ENCODE results near the gene WHRN.

DNA sequence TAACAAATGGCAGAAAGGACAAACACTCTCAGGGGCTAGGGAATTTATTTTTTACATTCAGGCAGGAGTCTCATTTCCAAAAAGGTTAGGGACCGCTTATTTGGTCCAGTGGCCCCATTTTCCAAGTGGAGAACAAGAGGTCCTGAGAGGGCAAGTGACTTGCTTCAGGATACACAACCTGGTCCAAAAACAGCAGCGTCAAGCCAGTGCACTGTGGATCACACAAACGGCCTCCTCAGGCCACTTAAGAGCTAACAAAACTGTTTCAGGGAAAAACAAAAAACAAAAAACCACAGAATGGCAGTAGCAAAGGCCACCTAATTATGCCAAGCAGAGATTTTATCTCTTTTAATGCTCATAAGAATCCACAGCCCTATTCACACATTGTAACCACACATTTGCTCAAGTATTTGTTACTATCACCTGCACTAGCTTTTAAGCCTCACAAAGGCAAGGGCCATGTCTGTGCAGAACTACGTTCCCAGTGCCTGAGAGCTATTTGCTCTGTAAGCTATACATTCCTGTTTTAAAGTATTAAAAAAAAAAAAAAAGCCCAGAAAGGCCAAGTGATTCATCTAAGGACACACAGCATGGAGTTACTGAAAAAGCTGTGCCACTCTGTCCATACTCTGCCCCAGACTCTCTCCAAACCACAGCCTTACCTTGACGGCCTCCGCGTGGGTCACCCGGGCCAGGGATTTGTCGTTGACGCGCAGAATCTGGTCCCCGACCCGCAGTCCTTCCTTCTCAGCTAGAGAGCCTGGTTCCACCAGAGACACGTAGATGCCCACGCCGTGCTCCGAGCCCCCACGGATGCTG, 1.5 kb downstream of the WHRN start:
- TF ChIP-seq, protein P1, sequence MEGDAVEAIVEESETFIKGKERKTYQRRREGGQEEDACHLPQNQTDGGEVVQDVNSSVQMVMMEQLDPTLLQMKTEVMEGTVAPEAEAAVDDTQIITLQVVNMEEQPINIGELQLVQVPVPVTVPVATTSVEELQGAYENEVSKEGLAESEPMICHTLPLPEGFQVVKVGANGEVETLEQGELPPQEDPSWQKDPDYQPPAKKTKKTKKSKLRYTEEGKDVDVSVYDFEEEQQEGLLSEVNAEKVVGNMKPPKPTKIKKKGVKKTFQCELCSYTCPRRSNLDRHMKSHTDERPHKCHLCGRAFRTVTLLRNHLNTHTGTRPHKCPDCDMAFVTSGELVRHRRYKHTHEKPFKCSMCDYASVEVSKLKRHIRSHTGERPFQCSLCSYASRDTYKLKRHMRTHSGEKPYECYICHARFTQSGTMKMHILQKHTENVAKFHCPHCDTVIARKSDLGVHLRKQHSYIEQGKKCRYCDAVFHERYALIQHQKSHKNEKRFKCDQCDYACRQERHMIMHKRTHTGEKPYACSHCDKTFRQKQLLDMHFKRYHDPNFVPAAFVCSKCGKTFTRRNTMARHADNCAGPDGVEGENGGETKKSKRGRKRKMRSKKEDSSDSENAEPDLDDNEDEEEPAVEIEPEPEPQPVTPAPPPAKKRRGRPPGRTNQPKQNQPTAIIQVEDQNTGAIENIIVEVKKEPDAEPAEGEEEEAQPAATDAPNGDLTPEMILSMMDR (IDR thresholded peaks at IDR 0.05; ENCODE audit: insufficient read depth, low read length): no peak
- no peak for TF ChIP-seq POLR2AphosphoS5 (IDR thresholded peaks at IDR 0.05; ENCODE audit: low read depth)
- TF ChIP-seq, protein P2, sequence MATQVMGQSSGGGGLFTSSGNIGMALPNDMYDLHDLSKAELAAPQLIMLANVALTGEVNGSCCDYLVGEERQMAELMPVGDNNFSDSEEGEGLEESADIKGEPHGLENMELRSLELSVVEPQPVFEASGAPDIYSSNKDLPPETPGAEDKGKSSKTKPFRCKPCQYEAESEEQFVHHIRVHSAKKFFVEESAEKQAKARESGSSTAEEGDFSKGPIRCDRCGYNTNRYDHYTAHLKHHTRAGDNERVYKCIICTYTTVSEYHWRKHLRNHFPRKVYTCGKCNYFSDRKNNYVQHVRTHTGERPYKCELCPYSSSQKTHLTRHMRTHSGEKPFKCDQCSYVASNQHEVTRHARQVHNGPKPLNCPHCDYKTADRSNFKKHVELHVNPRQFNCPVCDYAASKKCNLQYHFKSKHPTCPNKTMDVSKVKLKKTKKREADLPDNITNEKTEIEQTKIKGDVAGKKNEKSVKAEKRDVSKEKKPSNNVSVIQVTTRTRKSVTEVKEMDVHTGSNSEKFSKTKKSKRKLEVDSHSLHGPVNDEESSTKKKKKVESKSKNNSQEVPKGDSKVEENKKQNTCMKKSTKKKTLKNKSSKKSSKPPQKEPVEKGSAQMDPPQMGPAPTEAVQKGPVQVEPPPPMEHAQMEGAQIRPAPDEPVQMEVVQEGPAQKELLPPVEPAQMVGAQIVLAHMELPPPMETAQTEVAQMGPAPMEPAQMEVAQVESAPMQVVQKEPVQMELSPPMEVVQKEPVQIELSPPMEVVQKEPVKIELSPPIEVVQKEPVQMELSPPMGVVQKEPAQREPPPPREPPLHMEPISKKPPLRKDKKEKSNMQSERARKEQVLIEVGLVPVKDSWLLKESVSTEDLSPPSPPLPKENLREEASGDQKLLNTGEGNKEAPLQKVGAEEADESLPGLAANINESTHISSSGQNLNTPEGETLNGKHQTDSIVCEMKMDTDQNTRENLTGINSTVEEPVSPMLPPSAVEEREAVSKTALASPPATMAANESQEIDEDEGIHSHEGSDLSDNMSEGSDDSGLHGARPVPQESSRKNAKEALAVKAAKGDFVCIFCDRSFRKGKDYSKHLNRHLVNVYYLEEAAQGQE (IDR thresholded peaks at IDR 0.05; ENCODE audit: insufficient replicate concordance, low read depth): no peak
